MM.1S (cell line): Measurements from ENCODE around the gene JAKMIP3.

Source experiments
- EZH2 ChIP-seq: fragments of 300-600 bp; sonication (generic); optimal IDR thresholded peaks from 2 replicates; pipeline ENCODE3; 2017; ENCODE audit warnings: low read depth, mild to moderate bottlenecking, antibody characterized with exemption, low read length, mixed read lengths
- EZH2phosphoT487 ChIP-seq: fragments of 300-600 bp; sonication (generic); IDR thresholded peaks from 2 replicates; pipeline ENCODE4 v1.6.1; 2018; ENCODE audit warnings: antibody characterized with exemption, low read length
- TF ChIP-seq, protein P1 (sequence below): fragments of 300-600 bp; sonication (generic); IDR thresholded peaks from 2 replicates; pipeline ENCODE4 v1.5.1; 2016; ENCODE audit warnings: antibody characterized with exemption, low read length, mixed read lengths

DNA sequence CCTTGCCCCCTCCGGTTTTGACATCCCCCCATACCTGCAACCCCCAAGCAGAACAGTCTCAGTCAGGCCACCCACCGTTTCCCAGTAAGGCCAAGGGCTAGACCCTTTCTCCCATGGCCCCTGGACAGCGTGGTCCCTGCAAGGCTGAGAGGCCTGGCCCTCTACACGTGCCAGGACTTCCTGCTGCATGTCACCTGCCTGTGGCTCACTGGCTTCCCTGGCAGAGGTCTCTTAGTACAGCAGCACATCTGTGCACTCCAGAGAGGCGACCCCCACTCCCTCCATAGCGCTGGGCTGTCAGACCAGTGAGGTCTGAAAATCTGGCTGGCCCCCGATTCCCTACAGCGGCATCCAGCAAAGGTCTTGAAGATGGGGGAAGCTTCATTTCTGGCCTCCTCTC is 26.4 kb upstream of the JAKMIP3 start:
- TF ChIP-seq, protein P1, sequence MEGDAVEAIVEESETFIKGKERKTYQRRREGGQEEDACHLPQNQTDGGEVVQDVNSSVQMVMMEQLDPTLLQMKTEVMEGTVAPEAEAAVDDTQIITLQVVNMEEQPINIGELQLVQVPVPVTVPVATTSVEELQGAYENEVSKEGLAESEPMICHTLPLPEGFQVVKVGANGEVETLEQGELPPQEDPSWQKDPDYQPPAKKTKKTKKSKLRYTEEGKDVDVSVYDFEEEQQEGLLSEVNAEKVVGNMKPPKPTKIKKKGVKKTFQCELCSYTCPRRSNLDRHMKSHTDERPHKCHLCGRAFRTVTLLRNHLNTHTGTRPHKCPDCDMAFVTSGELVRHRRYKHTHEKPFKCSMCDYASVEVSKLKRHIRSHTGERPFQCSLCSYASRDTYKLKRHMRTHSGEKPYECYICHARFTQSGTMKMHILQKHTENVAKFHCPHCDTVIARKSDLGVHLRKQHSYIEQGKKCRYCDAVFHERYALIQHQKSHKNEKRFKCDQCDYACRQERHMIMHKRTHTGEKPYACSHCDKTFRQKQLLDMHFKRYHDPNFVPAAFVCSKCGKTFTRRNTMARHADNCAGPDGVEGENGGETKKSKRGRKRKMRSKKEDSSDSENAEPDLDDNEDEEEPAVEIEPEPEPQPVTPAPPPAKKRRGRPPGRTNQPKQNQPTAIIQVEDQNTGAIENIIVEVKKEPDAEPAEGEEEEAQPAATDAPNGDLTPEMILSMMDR: no peak
- TF ChIP-seq EZH2 (no peak), EZH2phosphoT487 (no peak)
